ENCODE data around the gene KRT83. TPM values are rescaled to one million over a fixed set of nuclear protein-coding genes. Genes with fewer than 3 reads are reported as not detected.

The KRT83 gene
- total and polyA plus RNA-seq, 2 donors (not counting 1 experiment from before 2014, with no cell fraction given) = not detected

DNA sequence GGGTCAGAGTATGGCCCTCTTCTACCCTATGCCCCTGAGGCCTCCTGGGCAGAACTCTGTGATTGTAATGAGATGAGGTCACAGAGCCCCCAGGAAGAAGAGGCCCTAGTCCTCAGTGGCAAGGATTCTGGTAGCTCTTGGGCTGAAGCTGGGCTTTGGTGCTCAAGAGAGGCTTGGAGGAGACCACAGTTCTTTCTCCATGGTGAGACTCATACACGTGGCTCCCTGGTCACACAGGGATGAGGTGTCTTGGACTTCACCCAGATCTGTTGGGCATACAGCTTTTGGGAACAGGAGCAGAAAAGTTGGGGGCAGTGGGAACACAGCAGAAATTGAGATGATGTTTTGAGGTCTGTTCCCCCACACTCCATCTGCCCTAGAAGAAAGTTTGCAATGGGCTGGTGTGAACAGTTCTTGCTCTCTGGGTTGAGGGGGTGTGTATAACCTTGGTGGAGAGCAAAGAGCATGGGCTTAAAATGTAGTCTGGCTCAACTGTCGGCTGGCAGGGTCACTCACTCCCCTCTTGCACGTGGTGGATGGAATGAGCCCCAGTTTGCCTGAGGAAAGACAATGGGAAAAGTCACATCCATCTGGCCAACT, 46.6 kb downstream of the KRT83 start, which contains the start of gene KRT86:
Gene KRT86, plus strand, starts transcription at position 125 of the 600 bp plus-strand sequence. CDS start 27,272 bp downstream, outside the sequence.
- no peak within 1 kb of the TSS for H3K27ac ChIP-seq (ENCODE audit: low read length in 2 of 2)
- Mint-ChIP-seq H3K27me3 (peaks cover 54% of the 10 kb centered on the region), H3K9me3 (ENCODE audit: insufficient read depth) (no peaks in the 10 kb centered on the region), H3K27ac (no peak within 1 kb of the TSS), H3K4me3 (no peak within 1 kb of the TSS), H3K4me1 (peaks cover 6% of the 10 kb centered on the region)
- CTCF ChIA-PET = no interaction called here
- no peak within 1 kb of the TSS for H3K9ac ChIP-seq (ENCODE audit: low read length)
- H4K20me1 ChIP-seq (ENCODE audit: control insufficient read depth, insufficient read depth, low read length, poor library complexity, severe bottlenecking) = no peaks in the 10 kb centered on the region
- intact Hi-C loops (cut with micrococcal nuclease) = no loop called here
- no peaks in the 10 kb centered on the region for H3K36me3 ChIP-seq (replicated peaks in 1 of 2; ENCODE audit: control extremely low read depth in 1 of 2, control insufficient read depth in 1 of 2, extremely low read depth in 1 of 2, insufficient read depth in 2 of 2, low read length in 1 of 2)
- no peak within 1 kb of the TSS for H3K4me2 ChIP-seq (replicated peaks; ENCODE audit: low read depth, low read length, poor library complexity, severe bottlenecking)
- WGBS (ENCODE audit: insufficient coverage) = 87% methylated on average over 3 of the region's 3 CpGs
- no peaks in the 10 kb centered on the region for H3K9me3 ChIP-seq (ENCODE audit: control extremely low read depth in 1 of 3, control insufficient read depth in 2 of 3, insufficient read depth in 1 of 3, low read length in 2 of 3)
- no peak for DNase-seq
- no peak within 1 kb of the TSS for H3K4me3 ChIP-seq (ENCODE audit: control extremely low read depth in 1 of 5, extremely low read depth in 1 of 5, insufficient read depth in 1 of 5, low read depth in 2 of 5, low read length in 4 of 5)
- no peak for ATAC-seq (ENCODE audit: low read depth)
- peaks cover 0 to 22% (median 8%) of the 10 kb centered on the region in 4 experiments for H3K27me3 ChIP-seq (replicated peaks in 1 of 4; ENCODE audit: control extremely low read depth in 1 of 4, control insufficient read depth in 3 of 4, insufficient read depth in 4 of 4, low read length in 3 of 4)
- TF ChIP-seq, protein P1, sequence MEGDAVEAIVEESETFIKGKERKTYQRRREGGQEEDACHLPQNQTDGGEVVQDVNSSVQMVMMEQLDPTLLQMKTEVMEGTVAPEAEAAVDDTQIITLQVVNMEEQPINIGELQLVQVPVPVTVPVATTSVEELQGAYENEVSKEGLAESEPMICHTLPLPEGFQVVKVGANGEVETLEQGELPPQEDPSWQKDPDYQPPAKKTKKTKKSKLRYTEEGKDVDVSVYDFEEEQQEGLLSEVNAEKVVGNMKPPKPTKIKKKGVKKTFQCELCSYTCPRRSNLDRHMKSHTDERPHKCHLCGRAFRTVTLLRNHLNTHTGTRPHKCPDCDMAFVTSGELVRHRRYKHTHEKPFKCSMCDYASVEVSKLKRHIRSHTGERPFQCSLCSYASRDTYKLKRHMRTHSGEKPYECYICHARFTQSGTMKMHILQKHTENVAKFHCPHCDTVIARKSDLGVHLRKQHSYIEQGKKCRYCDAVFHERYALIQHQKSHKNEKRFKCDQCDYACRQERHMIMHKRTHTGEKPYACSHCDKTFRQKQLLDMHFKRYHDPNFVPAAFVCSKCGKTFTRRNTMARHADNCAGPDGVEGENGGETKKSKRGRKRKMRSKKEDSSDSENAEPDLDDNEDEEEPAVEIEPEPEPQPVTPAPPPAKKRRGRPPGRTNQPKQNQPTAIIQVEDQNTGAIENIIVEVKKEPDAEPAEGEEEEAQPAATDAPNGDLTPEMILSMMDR (IDR thresholded peaks at IDR 0.05) = no peak
- no peak for TF ChIP-seq EZH2 (IDR thresholded peaks at IDR 0.05; ENCODE audit: borderline replicate concordance, insufficient read depth, low read depth, low read length, poor library complexity, severe bottlenecking)
- no peaks in the 10 kb centered on the region for H3K79me2 ChIP-seq (ENCODE audit: control insufficient read depth, insufficient read depth, low read length)
- H2AFZ ChIP-seq (ENCODE audit: insufficient read depth, low read depth, low read length, poor library complexity, severe bottlenecking) = no peak within 1 kb of the TSS
- H3K4me1 ChIP-seq (ENCODE audit: control insufficient read depth in 2 of 2, insufficient read depth in 2 of 2, low read length in 2 of 2) = peaks cover 4% of the 10 kb centered on the region in 2 donors
- POLR2A ChIA-PET = no interaction called here

DNA sequence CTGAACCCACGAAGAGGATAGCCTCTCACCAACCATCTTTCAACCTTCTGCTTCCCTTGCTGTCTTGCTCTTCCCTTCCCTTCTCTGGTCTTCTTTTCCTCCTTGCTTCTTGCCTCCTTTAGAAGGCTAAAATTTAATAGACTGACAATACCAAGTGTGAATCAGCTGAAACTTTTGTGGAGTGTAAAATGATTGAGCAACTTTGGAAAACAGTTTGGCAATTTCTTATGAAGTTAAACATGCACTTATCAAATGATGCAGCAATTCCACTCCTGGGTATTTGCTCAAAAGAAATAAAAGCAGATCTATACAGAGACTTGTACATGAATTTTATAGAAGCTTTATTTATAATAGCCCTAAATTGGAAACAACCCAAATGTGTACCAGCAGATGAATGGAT, 50.0 kb downstream of the KRT83 start:
- no peak overlapping the region for H2AFZ ChIP-seq (ENCODE audit: insufficient read depth, low read depth, low read length, poor library complexity, severe bottlenecking)
- H3K9ac ChIP-seq (ENCODE audit: low read length) = no peak overlapping the region
- no peaks in the 10 kb centered on the region for H3K36me3 ChIP-seq (replicated peaks in 1 of 2; ENCODE audit: control extremely low read depth in 1 of 2, control insufficient read depth in 1 of 2, extremely low read depth in 1 of 2, insufficient read depth in 2 of 2, low read length in 1 of 2)
- peaks cover 0 to 6% (median 3%) of the 10 kb centered on the region in 4 experiments for H3K27me3 ChIP-seq (replicated peaks in 1 of 4; ENCODE audit: control extremely low read depth in 1 of 4, control insufficient read depth in 3 of 4, insufficient read depth in 4 of 4, low read length in 3 of 4)
- H3K4me1 ChIP-seq (ENCODE audit: control insufficient read depth in 2 of 2, insufficient read depth in 2 of 2, low read length in 2 of 2) = no peaks in the 10 kb centered on the region
- no peak overlapping the region for H3K4me3 ChIP-seq (ENCODE audit: control extremely low read depth in 1 of 5, extremely low read depth in 1 of 5, insufficient read depth in 1 of 5, low read depth in 2 of 5, low read length in 4 of 5)
- H3K9me3 ChIP-seq (ENCODE audit: control extremely low read depth in 1 of 3, control insufficient read depth in 2 of 3, insufficient read depth in 1 of 3, low read length in 2 of 3) = peaks cover 0 to 4% (median 0%) of the 10 kb centered on the region in 3 donors
- no peaks in the 10 kb centered on the region for H3K4me1 Mint-ChIP-seq
- H3K27ac ChIP-seq (ENCODE audit: low read length in 2 of 2) = no peak overlapping the region
- intact Hi-C loops (cut with micrococcal nuclease) = no loop called here
- H3K27ac Mint-ChIP-seq = no peak overlapping the region
- WGBS (ENCODE audit: insufficient coverage) = no CpG with 5 or more reads among the region's 1 CpG
- no peak overlapping the region for H3K4me2 ChIP-seq (replicated peaks; ENCODE audit: low read depth, low read length, poor library complexity, severe bottlenecking)
- no peaks in the 10 kb centered on the region for H3K79me2 ChIP-seq (ENCODE audit: control insufficient read depth, insufficient read depth, low read length)
- DNase-seq (no peak), ATAC-seq (ENCODE audit: low read depth) (no peak)
- POLR2A ChIA-PET = no interaction called here
- no peaks in the 10 kb centered on the region for H3K9me3 Mint-ChIP-seq (ENCODE audit: insufficient read depth)
- CTCF ChIA-PET = interaction anchor here (1.3 kb wide), 1 partner anchor 8 kb away, joined by 3 read pairs; no protein-coding TSS in a partner anchor
- H3K27me3 Mint-ChIP-seq = peaks cover 29% of the 10 kb centered on the region
- H3K4me3 Mint-ChIP-seq = no peak overlapping the region
- no peak for TF ChIP-seq EZH2 (IDR thresholded peaks at IDR 0.05; ENCODE audit: borderline replicate concordance, insufficient read depth, low read depth, low read length, poor library complexity, severe bottlenecking)
- TF ChIP-seq, protein P1 (IDR thresholded peaks at IDR 0.05) = no peak
- H4K20me1 ChIP-seq (ENCODE audit: control insufficient read depth, insufficient read depth, low read length, poor library complexity, severe bottlenecking) = no peaks in the 10 kb centered on the region
